Endothelial cell of umbilical vein (primary cell): ENCODE measurements around the gene MUC7. TPM values are rescaled to one million over a fixed set of nuclear protein-coding genes. Genes with fewer than 3 reads are reported as not detected.

Source experiments
- BruUV-seq: library from RNA; stranded (reverse); fragments of 400-500 nt; replicated peaks from 2 replicates; lab custom pipeline; 2021; lab: Mats Ljungman, UMichigan
- CTCF ChIA-PET: fragments of 300-600, 350-600 bp; sonication (Branson Sonifier 250); formaldehyde crosslinking; loops from one replicate; lab custom pipeline; 2021; ENCODE audit warnings: antibody characterized with exemption, inconsistent platforms; lab: Charles Lee
- POLR2A ChIA-PET: fragments of 300-600, 350-600 bp; sonication (Branson Sonifier 250); formaldehyde crosslinking; loops from one replicate; lab custom pipeline; 2021; ENCODE audit warnings: antibody characterized with exemption, inconsistent platforms; lab: Charles Lee
- DNase-seq: peaks from one replicate; pipeline ENCODE4 v3.0.0-alpha.2; 2011; ENCODE audit warnings: low read depth, low spot score
- FAIRE-seq: peaks from 2 replicates; lab custom pipeline; 2011; peaks lifted over from hg19 to GRCh38; lab: Jason Lieb, UNC
- H2AFZ ChIP-seq: 2 replicates; pipeline ENCODE4 v1.6.0; 2012; ENCODE audit warnings: low read depth, low read length, control low read depth, inconsistent platforms
- H3K27ac ChIP-seq: 2 replicates; pipeline ENCODE4 v1.5.1; 2011; ENCODE audit warnings: low read depth, mild to moderate bottlenecking, control low read depth, low read length, moderate library complexity; ENCODE audit not compliant: insufficient read depth
- H3K27me3 ChIP-seq, 2 experiments: 2 replicates each; pipeline versions ENCODE4 v1.6.0 to v1.6.1; 2011; ENCODE audit warnings: low read length in 2 of 2, mixed read lengths in 1 of 2; ENCODE audit not compliant: control insufficient read depth in 2 of 2, insufficient read depth in 2 of 2
- H3K36me3 ChIP-seq, 2 experiments: 2 replicates in 1 of 2; 3 replicates in 1 of 2; pipeline ENCODE4 v1.5.1; 2011; ENCODE audit warnings: low read length in 2 of 2, mild to moderate bottlenecking in 1 of 2, moderate library complexity in 1 of 2; ENCODE audit not compliant: control insufficient read depth in 2 of 2, insufficient read depth in 2 of 2; ENCODE audit errors: extremely low read depth in 1 of 2
- H3K4me1 ChIP-seq: 3 replicates; pipeline ENCODE4 v1.5.1; 2011; ENCODE audit warnings: mild to moderate bottlenecking, low read length; ENCODE audit not compliant: control insufficient read depth, insufficient read depth; ENCODE audit errors: extremely low read depth
- H3K4me2 ChIP-seq: 2 replicates; pipeline ENCODE4 v1.6.1; 2011; ENCODE audit warnings: low read length, control low read depth, mixed read lengths; ENCODE audit not compliant: insufficient read depth
- H3K4me3 ChIP-seq, 3 experiments: fragments of 200-600 bp in 1 of 3; sonication (generic), shearing (Covaris generic) in 1 of 3; replicated peaks in 1 of 3; 2 replicates each; pipeline ENCODE4 v1.5.1; 2011 to 2016; ENCODE audit warnings: control low read depth in 3 of 3, low read length in 3 of 3, mild to moderate bottlenecking in 2 of 3, inconsistent platforms in 1 of 3, low read depth in 1 of 3, moderate library complexity in 1 of 3; ENCODE audit not compliant: insufficient read depth in 1 of 3
- H3K79me2 ChIP-seq: 2 replicates; pipeline ENCODE4 v1.6.0; 2012; ENCODE audit warnings: low read length, inconsistent platforms; ENCODE audit not compliant: control insufficient read depth, insufficient read depth
- H3K9ac ChIP-seq: replicated peaks from 2 replicates; pipeline ENCODE3; 2011; ENCODE audit warnings: low read length, control low read depth; ENCODE audit not compliant: insufficient read depth; ENCODE audit errors: extremely low read depth
- H3K9me1 ChIP-seq: replicated peaks from 3 replicates; pipeline ENCODE4 v1.6.0; 2011; ENCODE audit warnings: mild to moderate bottlenecking, low read length; ENCODE audit not compliant: control insufficient read depth, insufficient read depth; ENCODE audit errors: extremely low read depth
- H3K9me3 ChIP-seq: replicated peaks from 2 replicates; pipeline ENCODE4 v1.5.1; 2012; ENCODE audit warnings: low read length, inconsistent platforms; ENCODE audit not compliant: control insufficient read depth, insufficient read depth
- H4K20me1 ChIP-seq: replicated peaks from 2 replicates; pipeline ENCODE3; 2011; ENCODE audit warnings: mild to moderate bottlenecking, low read length; ENCODE audit not compliant: control insufficient read depth, insufficient read depth; ENCODE audit errors: extremely low read depth
- CTCF ChIP-seq, 2 donors: IDR thresholded peaks; 1 replicate in 1 of 2; 2 replicates in 1 of 2; pipeline ENCODE4 v1.5.1; 2011; ENCODE audit warnings: low read length in 2 of 2, mild to moderate bottlenecking in 2 of 2, moderate library complexity in 2 of 2, control low read depth in 1 of 2, inconsistent platforms in 1 of 2, low read depth in 1 of 2; ENCODE audit not compliant: insufficient read depth in 1 of 2; ENCODE audit errors: extremely low read depth in 1 of 2
- EZH2 ChIP-seq: IDR thresholded peaks from 2 replicates; pipeline ENCODE4 v1.6.1; 2012; ENCODE audit warnings: borderline replicate concordance, low read depth, mild to moderate bottlenecking, moderate library complexity, low read length, inconsistent platforms; ENCODE audit not compliant: severe bottlenecking
- FOS ChIP-seq: IDR thresholded peaks from 2 replicates; pipeline ENCODE4 v1.6.1; 2011; ENCODE audit warnings: mild to moderate bottlenecking, low read length, moderate library complexity, borderline replicate concordance; ENCODE audit not compliant: insufficient read depth
- GATA2 ChIP-seq: IDR thresholded peaks from 2 replicates; pipeline ENCODE4 v1.7.0; 2011; ENCODE audit warnings: low read depth, mild to moderate bottlenecking, moderate library complexity, mixed read lengths, low read length; ENCODE audit not compliant: insufficient read length, insufficient read depth
- JUN ChIP-seq: IDR thresholded peaks from 2 replicates; pipeline ENCODE4 v1.6.1; 2011; ENCODE audit warnings: borderline replicate concordance, low read depth; ENCODE audit not compliant: insufficient read length, insufficient read depth
- MAX ChIP-seq: IDR thresholded peaks from 2 replicates; pipeline ENCODE4 v1.6.1; 2011; ENCODE audit not compliant: insufficient read depth, insufficient read length
- MYC ChIP-seq: IDR thresholded peaks from one replicate; pipeline ENCODE4 v1.6.1; 2011; ENCODE audit warnings: mild to moderate bottlenecking, low read depth, low read length
- POLR2A ChIP-seq: IDR thresholded peaks from 2 replicates; pipeline ENCODE4 v1.6.1; 2012; ENCODE audit warnings: low read depth, mild to moderate bottlenecking, control low read depth, low read length
- POLR2AphosphoS5 ChIP-seq: IDR thresholded peaks from 2 replicates; pipeline ENCODE4 v1.6.1; 2012; ENCODE audit warnings: low read depth, mild to moderate bottlenecking, control low read depth, low read length, moderate library complexity; ENCODE audit not compliant: insufficient read depth
- dilution Hi-C: fragments of 300-500 bp; cut with MboI; formaldehyde crosslinking; loops from one replicate; pipeline ENCODE4 v1.15.0; 2019; ENCODE audit warnings: low sequenced_read_pairs; ENCODE audit not compliant: extremely low pct_ligation_motif_present
- intact Hi-C: fragments of 100-400 bp; cut with micrococcal nuclease; formaldehyde crosslinking; loops from one replicate; pipeline ENCODE4 v1.10.0; 2022
- polyA plus RNA-seq, 4 experiments: library from polyadenylated mRNA; depleted of rRNA in 3 of 4; stranded (reverse) in 3 of 4; unstranded in 1 of 4; fragments of >200 nt; gene quantifications; 2 replicates each; pipeline versions ENCODE4 v1.2.1 to v1.2.3, GENCODE V29; 2011 to 2012; ENCODE audit warnings: missing spikeins in 1 of 4
- total RNA-seq: library from RNA; stranded (reverse); gene quantifications from 2 replicates; pipeline ENCODE4 v1.2.3, GENCODE V29; 2021

The MUC7 gene
- total and polyA plus RNA-seq, 2 donors (not counting 3 experiments of a cell fraction or from before 2014, with no cell fraction given): not detected

GRCh38 chr4:70515367-70516250 is 43.6 kb downstream of the MUC7 start:
- ChIA-PET POLR2A (no interaction called here), CTCF (no interaction called here)
- Histone ChIP-seq H3K4me2 (no peak overlapping the region), H3K9me3 (no peaks in the 10 kb centered on the region), H3K27me3 (no peaks in the 10 kb centered on the region), H3K27ac (no peak overlapping the region), H3K79me2 (no peaks in the 10 kb centered on the region), H3K36me3 (no peaks in the 10 kb centered on the region), H3K9me1 (no peaks in the 10 kb centered on the region), H2AFZ (no peak overlapping the region), H3K4me1 (no peaks in the 10 kb centered on the region), H3K4me3 (no peak overlapping the region), H3K9ac (no peak overlapping the region), H4K20me1 (no peaks in the 10 kb centered on the region)
- DNase-seq (no peak), FAIRE-seq (no peak)
- dilution Hi-C loops: no loop called here
- intact Hi-C loops: no loop called here
- no peak for TF ChIP-seq MAX
- TF ChIP-seq EZH2: no peak
- TF ChIP-seq GATA2: no peak
- TF ChIP-seq POLR2A: no peak
- TF ChIP-seq MYC: no peak
- TF ChIP-seq JUN: no peak
- no peak for TF ChIP-seq POLR2AphosphoS5
- TF ChIP-seq CTCF (IDR thresholded peaks at IDR 0.05; ENCODE audit: extremely low read depth in 1 of 2, insufficient read depth in 1 of 2, low read depth in 1 of 2, low read length in 2 of 2): no peak
- no peak for TF ChIP-seq FOS
- BruUV-seq: no TSS peak
